ENCODE results near the gene AFF1. TPM values are rescaled to one million over a fixed set of nuclear protein-coding genes. Genes with fewer than 3 reads are reported as not detected.
"Not testable (repeated sequence)": the region's sequence is repeated elsewhere in the genome, so short reads cannot be mapped to it uniquely, and the experiment has no call there.

The AFF1 gene
- total RNA-seq, 3 donors from 2014 or later: 20.0 to 35.5 (median 26.5) TPM

DNA sequence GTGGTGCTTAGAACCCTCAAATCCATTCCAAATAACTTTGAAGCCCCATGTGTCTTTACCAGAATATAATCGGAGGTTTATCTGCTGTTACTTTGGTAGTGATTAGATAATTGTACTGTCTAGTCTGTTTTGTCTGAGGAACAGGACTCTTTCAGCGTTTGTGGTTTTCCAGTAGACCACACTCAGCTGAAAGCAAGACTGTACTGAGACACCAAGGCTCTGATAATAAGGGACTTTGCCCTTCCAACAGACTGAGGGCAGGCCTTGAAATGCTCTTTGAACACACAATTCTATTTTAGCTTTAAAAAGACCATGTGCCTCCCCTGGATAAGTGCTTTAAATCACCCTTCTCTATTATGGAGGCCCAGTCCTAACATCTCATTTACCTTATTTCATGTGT, 209.5 kb downstream of the AFF1 start:
- H3K27me3 Mint-ChIP-seq (ENCODE audit: low read depth): no peaks in the 10 kb centered on the region
- H3K9me3 Mint-ChIP-seq: no peaks in the 10 kb centered on the region
- DNase-seq (no peak), ATAC-seq (no peak)
- no peaks in the 10 kb centered on the region for H3K4me1 Mint-ChIP-seq (ENCODE audit: low read depth)
- peaks cover 18% of the 10 kb centered on the region for H3K36me3 Mint-ChIP-seq (ENCODE audit: insufficient read depth)
- no peak overlapping the region for H3K4me3 Mint-ChIP-seq

DNA sequence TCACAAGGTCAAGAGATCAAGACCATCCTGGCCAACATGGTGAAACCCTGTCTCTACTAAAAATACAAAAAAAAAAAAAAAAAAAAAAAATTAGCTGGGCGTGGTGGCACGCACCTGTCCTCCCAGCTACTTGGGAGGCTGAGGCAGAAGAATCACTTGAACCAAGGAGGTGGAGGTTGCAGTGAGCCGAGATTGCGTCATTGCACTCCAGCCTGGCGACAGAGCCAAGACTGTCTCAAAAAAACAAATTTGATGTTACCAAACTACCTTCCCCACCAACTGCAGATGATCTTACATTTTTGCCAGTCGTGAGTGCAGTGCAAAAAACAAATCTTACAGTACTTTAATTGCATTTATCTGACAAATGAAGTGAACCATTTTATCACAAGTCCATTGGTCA, 211.1 kb downstream of the AFF1 start:
- H3K4me1 Mint-ChIP-seq (ENCODE audit: low read depth); H3K4me3 Mint-ChIP-seq; H3K9me3 Mint-ChIP-seq; DNase-seq; ATAC-seq; H3K27me3 Mint-ChIP-seq (ENCODE audit: low read depth): not testable (repeated sequence)
- H3K36me3 Mint-ChIP-seq (ENCODE audit: insufficient read depth): peaks cover 13% of the 10 kb centered on the region

DNA sequence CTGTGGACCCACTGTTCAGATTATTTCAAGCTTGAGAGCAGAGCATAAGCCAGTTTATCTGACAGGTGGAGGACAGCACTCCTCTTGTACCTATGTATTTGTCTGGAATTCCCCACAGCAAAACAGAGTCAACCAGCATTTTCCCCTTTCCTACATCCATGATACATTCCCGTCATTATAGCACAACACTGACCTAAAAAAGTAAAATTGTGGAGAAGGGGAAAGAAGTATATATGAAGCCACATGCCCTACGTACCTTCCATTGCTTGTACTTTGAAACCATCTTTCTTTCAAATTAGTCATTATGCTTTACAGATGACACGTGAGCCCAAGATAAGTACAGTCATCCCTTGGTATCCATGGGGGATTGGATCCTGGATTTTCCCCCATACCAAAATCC, 212.3 kb downstream of the AFF1 start:
- no peaks in the 10 kb centered on the region for H3K27me3 Mint-ChIP-seq (ENCODE audit: low read depth)
- no peaks in the 10 kb centered on the region for H3K4me1 Mint-ChIP-seq (ENCODE audit: low read depth)
- peaks cover 9% of the 10 kb centered on the region for H3K36me3 Mint-ChIP-seq (ENCODE audit: insufficient read depth)
- no peak overlapping the region for H3K4me3 Mint-ChIP-seq
- no peak for ATAC-seq
- H3K9me3 Mint-ChIP-seq: no peaks in the 10 kb centered on the region
- DNase-seq: no peak

DNA sequence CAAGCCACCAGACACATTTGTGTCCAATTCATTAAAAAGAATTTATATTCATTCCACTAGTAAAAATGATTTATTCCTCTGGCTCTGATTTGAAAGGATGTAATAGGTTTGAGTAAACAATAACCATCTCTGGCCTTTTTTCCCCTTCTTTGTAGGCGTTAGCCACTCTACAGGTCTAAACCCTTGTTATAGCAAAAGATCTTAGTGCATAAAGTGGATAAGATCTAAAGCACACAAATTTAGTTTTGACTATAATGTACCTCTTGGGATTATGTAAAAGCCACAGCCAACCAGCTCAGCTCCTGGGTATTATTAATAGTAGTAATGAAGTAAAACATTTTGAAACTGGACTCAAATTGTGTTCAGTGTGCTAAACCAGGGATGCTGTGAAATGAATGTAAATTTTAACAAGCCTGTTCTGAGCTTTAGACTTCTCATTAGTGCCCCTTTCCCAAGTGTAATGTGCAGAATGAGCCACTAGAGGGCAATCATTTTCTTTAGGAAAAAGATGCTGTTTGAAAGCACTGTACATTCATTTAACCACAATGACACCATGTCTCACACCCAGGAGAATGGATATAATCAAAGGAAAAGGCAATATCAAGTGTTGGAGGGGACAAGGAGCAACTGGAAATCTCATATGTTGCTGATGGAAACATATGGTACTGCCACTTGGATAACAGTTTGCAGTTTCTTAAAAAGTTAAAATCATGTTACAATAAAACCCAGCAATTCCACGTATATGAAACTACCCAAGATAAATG, 215.9 kb downstream of the AFF1 start:
- no peaks in the 10 kb centered on the region for H3K36me3 Mint-ChIP-seq (ENCODE audit: insufficient read depth)
- ATAC-seq (peak in 1 of 2 donors; percentile 41), DNase-seq (peak; percentile 41)
- H3K27me3 Mint-ChIP-seq (ENCODE audit: low read depth): no peaks in the 10 kb centered on the region
- H3K4me1 Mint-ChIP-seq (ENCODE audit: low read depth): no peaks in the 10 kb centered on the region
- H3K9me3 Mint-ChIP-seq: no peaks in the 10 kb centered on the region
- H3K4me3 Mint-ChIP-seq: no peak overlapping the region

DNA sequence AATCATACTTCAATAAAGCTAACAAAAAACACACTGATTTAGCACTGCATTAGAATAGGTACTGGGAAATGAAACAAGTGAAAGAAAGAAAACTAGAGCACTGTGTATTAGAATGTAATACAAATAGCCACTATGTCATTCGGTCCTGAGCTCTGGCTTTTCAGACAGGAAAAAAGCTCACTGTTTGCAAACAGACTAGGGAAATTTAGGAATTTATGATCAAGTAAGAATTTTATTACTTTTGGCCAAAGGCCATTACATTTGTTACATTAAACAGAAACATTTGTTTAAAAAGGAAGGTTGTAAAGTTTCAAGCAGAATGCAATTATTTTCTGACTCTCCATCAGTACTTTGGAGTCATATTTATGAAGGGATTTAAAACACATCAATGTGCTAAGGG, 216.9 kb downstream of the AFF1 start:
- H3K4me3 Mint-ChIP-seq: no peak overlapping the region
- ATAC-seq (no peak), DNase-seq (no peak)
- no peaks in the 10 kb centered on the region for H3K27me3 Mint-ChIP-seq (ENCODE audit: low read depth)
- no peaks in the 10 kb centered on the region for H3K9me3 Mint-ChIP-seq
- H3K36me3 Mint-ChIP-seq (ENCODE audit: insufficient read depth): no peaks in the 10 kb centered on the region
- no peaks in the 10 kb centered on the region for H3K4me1 Mint-ChIP-seq (ENCODE audit: low read depth)

DNA sequence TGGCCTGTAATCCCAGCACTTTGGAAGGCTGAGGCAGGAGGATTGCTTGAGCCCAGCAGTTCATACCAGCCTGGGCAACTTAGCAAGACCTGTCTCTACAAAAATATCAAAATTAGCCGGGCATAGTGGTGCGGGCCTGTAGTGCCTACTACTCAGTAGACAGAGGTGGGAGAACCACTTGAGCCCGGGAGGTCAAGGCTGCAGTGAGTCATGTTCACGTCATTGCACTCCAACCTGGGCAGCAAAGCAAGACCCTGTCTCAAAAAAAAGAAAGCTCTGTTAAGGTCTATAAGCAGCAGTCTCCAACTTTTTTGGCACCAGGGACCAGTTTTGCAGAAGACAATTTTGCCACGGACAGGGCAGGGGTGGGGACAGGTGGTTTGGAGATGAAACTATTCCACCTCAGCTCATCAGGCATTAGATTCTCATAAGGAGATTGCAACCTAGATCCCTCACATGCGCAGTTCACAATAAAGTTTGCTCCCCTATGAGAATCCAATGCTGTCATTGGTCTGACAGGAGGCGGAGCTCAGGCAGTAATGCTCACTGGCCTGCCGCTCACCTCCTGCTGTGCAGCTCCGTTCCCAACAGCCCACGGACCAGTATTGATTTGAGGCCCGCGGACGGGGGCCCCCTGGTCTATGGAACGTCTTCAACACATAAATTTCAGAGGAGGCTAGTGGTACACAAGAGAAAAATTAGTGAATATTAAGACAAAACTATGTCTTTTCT, 217.7 kb downstream of the AFF1 start:
- Mint-ChIP-seq H3K27me3 (ENCODE audit: low read depth) (no peaks in the 10 kb centered on the region), H3K9me3 (no peaks in the 10 kb centered on the region), H3K4me3 (no peak overlapping the region), H3K4me1 (ENCODE audit: low read depth) (no peaks in the 10 kb centered on the region), H3K36me3 (ENCODE audit: insufficient read depth) (no peaks in the 10 kb centered on the region)
- DNase-seq (no peak), ATAC-seq (no peak)

DNA sequence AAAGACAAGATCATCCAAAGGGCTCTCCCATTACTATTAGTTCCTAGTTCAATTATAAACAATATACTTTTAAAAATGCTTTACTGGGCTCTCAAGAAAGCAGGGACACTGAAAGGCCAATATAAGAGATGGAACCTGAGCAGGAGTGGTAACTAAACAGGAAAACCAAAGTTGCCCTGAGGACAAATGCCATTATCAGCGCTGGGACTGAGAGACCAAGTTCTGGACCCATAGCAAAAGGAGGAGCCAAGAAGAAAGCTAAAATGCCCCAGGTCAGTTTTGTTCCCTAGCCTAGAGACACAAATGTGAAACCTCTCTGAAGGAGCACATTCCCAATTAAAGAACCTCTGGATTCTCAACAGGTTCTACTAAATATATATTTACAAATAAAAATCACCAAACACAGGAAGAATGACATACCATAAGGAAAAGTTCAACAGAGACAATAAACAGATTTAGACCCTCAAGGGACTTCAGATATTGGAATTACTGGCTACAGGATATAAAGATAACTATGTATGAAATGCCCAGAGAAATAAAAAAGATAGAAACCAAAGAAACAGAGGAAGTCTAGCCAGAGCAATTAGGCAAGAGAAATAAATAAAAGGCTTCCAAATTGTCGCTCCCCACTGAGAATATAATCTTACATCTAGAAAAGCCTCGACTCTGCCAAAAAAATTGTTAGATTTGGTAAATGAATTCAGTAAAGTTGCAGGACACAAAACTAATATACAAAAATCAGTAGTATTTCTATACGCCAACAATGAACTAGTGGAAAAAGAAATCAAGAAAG, 218.5 kb downstream of the AFF1 start:
- no peak for ATAC-seq
- no peak for DNase-seq
- Mint-ChIP-seq H3K9me3 (no peaks in the 10 kb centered on the region), H3K4me3 (no peak overlapping the region), H3K36me3 (ENCODE audit: insufficient read depth) (no peaks in the 10 kb centered on the region), H3K27me3 (ENCODE audit: low read depth) (no peaks in the 10 kb centered on the region), H3K4me1 (ENCODE audit: low read depth) (no peaks in the 10 kb centered on the region)

DNA sequence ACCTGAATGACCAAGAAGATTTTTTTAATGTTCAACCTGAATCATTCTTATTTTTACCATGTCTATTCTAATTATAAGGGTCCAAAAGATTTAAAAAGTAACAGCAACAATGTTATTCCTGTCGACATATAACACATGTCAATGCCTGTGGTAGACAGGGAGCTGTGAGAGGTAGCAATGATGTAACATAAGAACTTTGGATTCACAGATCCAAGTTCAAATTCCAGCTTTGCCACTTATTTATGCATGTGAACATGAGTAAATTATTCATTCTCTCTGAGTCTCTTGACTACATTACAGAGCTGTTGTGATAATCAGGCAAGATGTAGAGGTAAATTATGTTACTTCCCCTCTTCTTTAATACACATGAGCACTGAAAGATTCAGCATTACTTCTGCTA, 231.1 kb downstream of the AFF1 start:
- peaks cover 22% of the 10 kb centered on the region for H3K36me3 Mint-ChIP-seq (ENCODE audit: insufficient read depth)
- H3K9me3 Mint-ChIP-seq: no peaks in the 10 kb centered on the region
- ATAC-seq: no peak
- DNase-seq: no peak
- H3K4me1 Mint-ChIP-seq (ENCODE audit: low read depth): peaks cover 6% of the 10 kb centered on the region
- H3K27me3 Mint-ChIP-seq (ENCODE audit: low read depth): no peaks in the 10 kb centered on the region
- H3K4me3 Mint-ChIP-seq: no peak overlapping the region

DNA sequence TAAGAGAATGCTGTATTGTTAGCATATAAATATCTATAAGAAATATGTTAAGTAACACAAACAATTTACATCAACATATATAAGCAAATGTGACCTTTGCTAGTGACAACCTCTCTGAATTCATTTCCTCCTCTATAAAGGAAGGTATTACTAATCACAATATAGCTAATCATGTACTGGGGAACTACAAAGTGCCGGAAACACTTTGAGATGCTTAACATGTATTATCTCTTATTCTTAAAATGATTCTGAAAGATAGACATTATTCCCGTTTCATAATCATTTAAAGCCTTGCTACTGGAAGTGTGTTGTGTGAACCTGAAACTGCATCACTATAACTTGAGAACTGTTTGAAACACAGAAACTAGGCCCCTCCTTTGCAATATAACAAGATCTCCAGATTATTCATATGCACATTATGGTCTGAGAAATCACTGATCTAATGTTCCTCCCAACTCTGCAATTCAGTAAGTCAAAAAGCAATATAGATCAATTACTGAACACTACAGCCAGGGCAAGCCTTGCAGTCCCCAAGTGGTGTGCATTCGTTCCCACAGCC, 231.6 kb downstream of the AFF1 start:
- H3K9me3 Mint-ChIP-seq: no peaks in the 10 kb centered on the region
- peaks cover 20% of the 10 kb centered on the region for H3K36me3 Mint-ChIP-seq (ENCODE audit: insufficient read depth)
- ATAC-seq (peak; percentile 41 to 53), DNase-seq (no peak)
- H3K4me3 Mint-ChIP-seq: no peak overlapping the region
- H3K4me1 Mint-ChIP-seq (ENCODE audit: low read depth): peaks cover 6% of the 10 kb centered on the region
- H3K27me3 Mint-ChIP-seq (ENCODE audit: low read depth): no peaks in the 10 kb centered on the region

DNA sequence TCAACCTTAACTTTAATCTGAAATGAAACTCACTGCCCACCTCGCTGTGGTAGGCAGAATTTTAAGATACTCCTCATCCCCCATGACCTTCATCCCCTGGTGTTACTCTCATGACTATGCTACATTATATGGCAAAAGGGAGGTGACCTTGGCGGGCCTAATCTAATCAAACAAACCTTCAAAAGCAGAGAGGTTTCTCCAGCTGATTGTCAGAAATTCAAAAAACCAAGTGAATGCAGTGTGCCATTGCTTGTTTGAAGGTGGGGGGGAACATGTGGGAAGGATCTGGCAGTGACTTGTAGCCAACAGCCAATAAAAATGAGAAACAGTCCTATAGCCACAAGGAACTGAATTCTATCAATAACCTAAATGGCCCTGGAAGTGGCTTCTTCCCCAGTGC, 237.1 kb downstream of the AFF1 start:
- no peak overlapping the region for H3K4me3 Mint-ChIP-seq
- DNase-seq (no peak), ATAC-seq (no peak)
- no peaks in the 10 kb centered on the region for H3K27me3 Mint-ChIP-seq (ENCODE audit: low read depth)
- H3K4me1 Mint-ChIP-seq (ENCODE audit: low read depth): no peaks in the 10 kb centered on the region
- H3K36me3 Mint-ChIP-seq (ENCODE audit: insufficient read depth): peaks cover 14% of the 10 kb centered on the region
- no peaks in the 10 kb centered on the region for H3K9me3 Mint-ChIP-seq

DNA sequence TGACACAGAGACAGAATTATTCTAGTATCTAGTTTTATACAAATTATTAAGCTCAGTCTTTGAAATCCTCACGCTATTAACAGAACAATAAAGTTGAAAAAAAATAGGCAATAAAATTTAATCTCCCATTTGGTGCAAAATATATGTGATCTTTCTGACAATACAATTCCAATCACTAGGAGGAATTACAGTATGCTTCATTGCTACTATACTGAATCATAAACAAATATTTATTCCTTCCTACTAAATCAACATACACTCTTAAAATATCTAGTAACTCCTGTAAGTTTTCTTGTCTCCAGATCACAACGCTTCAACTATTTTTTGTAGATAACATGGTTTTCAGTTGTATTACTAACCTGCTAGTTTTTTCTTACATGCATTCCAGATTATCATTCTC, 239.9 kb downstream of the AFF1 start:
- Mint-ChIP-seq H3K27me3 (ENCODE audit: low read depth) (no peaks in the 10 kb centered on the region), H3K4me1 (ENCODE audit: low read depth) (no peaks in the 10 kb centered on the region), H3K9me3 (no peaks in the 10 kb centered on the region), H3K4me3 (no peak overlapping the region), H3K36me3 (ENCODE audit: insufficient read depth) (peaks cover 20% of the 10 kb centered on the region)
- ATAC-seq: no peak
- no peak for DNase-seq

DNA sequence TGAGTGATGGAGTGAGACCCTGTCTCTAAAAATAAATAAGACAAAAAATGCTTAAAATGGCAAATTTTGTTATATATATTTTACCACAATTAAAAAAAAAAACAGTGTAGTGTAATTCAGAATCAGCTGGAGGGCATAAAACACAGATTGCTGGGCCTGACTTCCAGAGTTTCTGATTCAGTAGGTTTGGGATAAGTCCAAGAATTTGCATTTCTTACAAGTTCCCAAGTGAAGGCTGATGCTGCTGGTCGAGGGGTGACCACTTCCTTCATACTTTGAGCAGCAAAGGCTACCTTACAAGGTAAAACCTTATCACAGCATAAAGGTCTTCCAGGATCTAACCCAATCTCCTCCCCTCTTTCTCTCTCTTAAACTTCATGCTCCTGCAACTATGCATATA, 244.9 kb downstream of the AFF1 start:
- Mint-ChIP-seq H3K27me3 (ENCODE audit: low read depth) (no peaks in the 10 kb centered on the region), H3K4me1 (ENCODE audit: low read depth) (no peaks in the 10 kb centered on the region), H3K4me3 (no peak overlapping the region), H3K9me3 (no peaks in the 10 kb centered on the region), H3K36me3 (ENCODE audit: insufficient read depth) (peaks cover 21% of the 10 kb centered on the region)
- ATAC-seq (no peak), DNase-seq (no peak)

DNA sequence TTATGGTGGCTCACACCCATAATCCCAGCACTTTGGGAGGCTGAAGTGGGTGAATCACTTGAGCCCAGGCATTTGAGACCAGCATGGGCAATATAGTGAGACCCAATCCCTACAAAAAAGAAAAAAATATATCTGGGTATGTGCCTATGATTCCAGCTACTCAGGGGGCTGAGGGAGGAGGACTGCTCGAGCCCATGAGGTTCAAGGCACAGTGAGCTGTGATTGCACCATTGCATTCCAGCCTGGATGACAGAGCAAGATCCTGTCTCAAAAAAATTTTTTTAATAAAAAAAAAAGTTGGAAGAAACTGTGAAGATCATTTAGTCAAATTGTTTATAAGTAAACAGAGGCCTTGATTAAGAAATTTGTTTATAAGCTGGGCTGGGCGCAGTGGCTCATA, 246.0 kb downstream of the AFF1 start:
- Mint-ChIP-seq H3K36me3 (ENCODE audit: insufficient read depth) (peaks cover 17% of the 10 kb centered on the region), H3K4me1 (ENCODE audit: low read depth) (no peaks in the 10 kb centered on the region), H3K9me3 (no peaks in the 10 kb centered on the region), H3K4me3 (no peak overlapping the region), H3K27me3 (ENCODE audit: low read depth) (no peaks in the 10 kb centered on the region)
- DNase-seq (no peak), ATAC-seq (no peak)

DNA sequence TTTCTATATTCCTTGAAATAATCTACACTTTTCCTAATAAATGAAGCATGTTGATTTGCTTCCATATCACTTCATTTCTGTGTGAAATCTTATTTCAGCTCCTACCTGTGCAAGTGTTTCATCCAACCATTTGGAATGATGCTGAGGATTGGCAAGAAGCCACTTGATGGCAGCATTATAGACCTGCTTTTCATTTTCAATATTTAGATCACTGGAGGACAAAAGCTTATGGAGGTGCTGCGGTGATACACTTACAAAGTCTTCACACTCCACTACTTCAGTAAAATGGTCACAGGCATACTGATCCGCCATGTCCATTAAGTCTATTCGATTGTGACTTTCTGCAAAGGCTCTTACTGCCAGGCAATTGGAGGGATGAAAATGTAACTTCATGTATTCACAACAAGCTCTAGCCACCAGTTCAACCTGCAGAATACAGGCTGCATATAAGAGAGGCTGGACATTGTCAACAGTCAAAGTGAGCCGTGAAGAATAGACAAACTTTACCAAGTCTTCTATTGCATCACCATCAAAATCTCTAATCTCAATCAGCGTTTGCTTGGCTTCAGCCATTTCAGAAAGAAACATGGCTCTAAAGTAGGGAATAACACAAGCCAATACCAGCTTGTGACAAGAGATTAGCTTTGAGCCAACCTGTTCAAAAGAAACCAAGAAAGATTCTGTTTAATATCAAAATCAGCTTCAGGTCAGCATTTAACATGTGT, 250.5 kb downstream of the AFF1 start:
- ATAC-seq (no peak), DNase-seq (no peak)
- no peaks in the 10 kb centered on the region for H3K27me3 Mint-ChIP-seq (ENCODE audit: low read depth)
- H3K4me3 Mint-ChIP-seq: no peak overlapping the region
- H3K4me1 Mint-ChIP-seq (ENCODE audit: low read depth): no peaks in the 10 kb centered on the region
- no peaks in the 10 kb centered on the region for H3K9me3 Mint-ChIP-seq
- peaks cover 9% of the 10 kb centered on the region for H3K36me3 Mint-ChIP-seq (ENCODE audit: insufficient read depth)
